Effector memory CD4-positive, alpha-beta T cell (primary cell): ENCODE results near the gene BLOC1S3.

Source experiments
- DNase-seq, 3 donors: peaks; one replicate each; pipeline ENCODE4 v3.0.0-alpha.2; 2020
- H3K27ac ChIP-seq: 2 replicates; pipeline ENCODE4 v1.7.0; 2013; ENCODE audit warnings: mild to moderate bottlenecking, low read length, moderate library complexity; ENCODE audit not compliant: insufficient read depth, poor library complexity, severe bottlenecking
- H3K27me3 ChIP-seq: replicated peaks from 2 replicates; pipeline ENCODE4 v1.7.0; 2013; ENCODE audit warnings: mild to moderate bottlenecking, low read length; ENCODE audit not compliant: insufficient read depth, control insufficient read depth, poor library complexity, severe bottlenecking
- H3K36me3 ChIP-seq: 2 replicates; pipeline ENCODE4 v1.7.0; 2013; ENCODE audit warnings: mild to moderate bottlenecking, low read length, moderate library complexity; ENCODE audit not compliant: control insufficient read depth, insufficient read depth
- H3K4me1 ChIP-seq: 2 replicates; pipeline ENCODE4 v1.7.0; 2013; ENCODE audit warnings: low read length, mild to moderate bottlenecking; ENCODE audit not compliant: control insufficient read depth, insufficient read depth, poor library complexity, severe bottlenecking
- H3K4me3 ChIP-seq: 2 replicates; pipeline ENCODE4 v1.7.0; 2013; ENCODE audit warnings: low read length, low read depth, mild to moderate bottlenecking; ENCODE audit not compliant: insufficient read depth, poor library complexity, severe bottlenecking
- H3K9me3 ChIP-seq: 2 replicates; pipeline ENCODE4 v1.7.0; 2013; ENCODE audit warnings: mild to moderate bottlenecking, low read length, moderate library complexity; ENCODE audit not compliant: control insufficient read depth

Gene BLOC1S3

GRCh38 chr19:45162608-45163143, 15.9 kb upstream of the BLOC1S3 start:
- no peak overlapping the region for H3K27ac ChIP-seq
- H3K4me1 ChIP-seq: peaks cover 21% of the 10 kb centered on the region
- H3K4me3 ChIP-seq: no peak overlapping the region
- no peaks in the 10 kb centered on the region for H3K36me3 ChIP-seq
- no peaks in the 10 kb centered on the region for H3K27me3 ChIP-seq
- H3K9me3 ChIP-seq: no peaks in the 10 kb centered on the region
- no peak for DNase-seq

DNA sequence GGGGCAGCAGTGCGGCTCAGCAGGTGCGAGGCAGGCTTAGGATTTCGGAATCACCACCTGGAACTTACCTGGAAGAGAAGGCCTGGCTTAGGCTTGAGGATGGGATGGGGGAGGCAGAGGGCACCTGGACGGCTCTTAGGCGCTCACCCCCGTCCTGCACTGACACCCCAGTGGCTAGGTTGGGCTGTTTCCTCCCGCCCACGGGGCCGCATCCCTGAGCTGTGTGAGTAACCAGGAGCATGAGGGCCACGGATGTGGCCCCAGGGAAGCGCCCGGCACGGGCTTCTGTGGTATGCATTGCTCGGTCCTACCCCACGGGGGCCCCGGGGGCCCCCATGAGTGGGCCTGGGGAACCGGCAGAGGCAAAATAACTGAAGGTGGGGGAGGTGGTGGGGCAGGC, 15.4 kb upstream of the BLOC1S3 start:
- H3K4me1 ChIP-seq: peaks cover 21% of the 10 kb centered on the region

GRCh38 chr19:45163751-45164460, 14.7 kb upstream of the BLOC1S3 start:
- Histone ChIP-seq H3K9me3 (no peaks in the 10 kb centered on the region), H3K27me3 (no peaks in the 10 kb centered on the region), H3K4me3 (no peak overlapping the region), H3K36me3 (no peaks in the 10 kb centered on the region), H3K4me1 (peaks cover 24% of the 10 kb centered on the region), H3K27ac (peak overlapping the region; percentile 68)
- DNase-seq: no peak

More for the DNA sequence above, 15.4 kb upstream of the BLOC1S3 start:
- DNase-seq: no peak
- Histone ChIP-seq H3K27me3 (no peaks in the 10 kb centered on the region), H3K36me3 (no peaks in the 10 kb centered on the region), H3K9me3 (no peaks in the 10 kb centered on the region), H3K4me3 (no peak overlapping the region), H3K27ac (no peak overlapping the region)

- peak; percentile 44 to 51 (median 47) for DNase-seq
- no peaks in the 10 kb centered on the region for H3K27me3 ChIP-seq
- peak overlapping the region; percentile 68 for H3K27ac ChIP-seq
- H3K4me3 ChIP-seq: peak overlapping the region; percentile 6
- H3K9me3 ChIP-seq: no peaks in the 10 kb centered on the region
- peaks cover 28% of the 10 kb centered on the region for H3K4me1 ChIP-seq
- H3K36me3 ChIP-seq: no peaks in the 10 kb centered on the region
Measured at GRCh38 chr19:45164577-45165335, 13.8 kb upstream of the BLOC1S3 start.

DNA sequence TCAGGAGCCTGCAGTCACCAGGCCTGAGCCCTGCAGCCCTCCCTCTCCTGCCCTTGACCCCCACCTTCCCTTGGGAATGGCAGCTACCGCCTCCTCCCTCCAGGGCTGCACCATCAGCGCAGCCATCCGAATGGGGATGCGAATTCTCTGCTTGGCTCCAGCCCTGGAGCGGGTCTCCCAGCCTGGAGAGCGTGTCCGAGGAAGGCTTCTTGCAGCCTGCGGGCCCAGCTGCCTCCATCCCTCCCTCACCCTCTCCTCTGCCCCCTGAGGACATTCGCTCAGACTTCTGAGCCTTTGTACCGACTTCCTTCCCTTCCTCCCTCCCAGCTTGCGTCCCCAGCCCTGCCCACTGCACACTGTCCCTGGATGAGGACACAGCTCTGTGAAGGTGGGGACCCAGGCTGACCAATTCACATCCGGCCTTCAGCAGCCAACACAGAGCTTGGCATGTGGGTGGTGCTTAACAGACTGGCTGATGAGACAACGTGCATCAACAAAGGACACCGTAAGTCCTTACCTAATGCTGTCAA, 11.8 kb upstream of the BLOC1S3 start:
- peaks cover 45% of the 10 kb centered on the region for H3K4me1 ChIP-seq
- DNase-seq: no peak
- H3K9me3 ChIP-seq: no peaks in the 10 kb centered on the region
- no peak overlapping the region for H3K4me3 ChIP-seq
- no peaks in the 10 kb centered on the region for H3K36me3 ChIP-seq
- no peaks in the 10 kb centered on the region for H3K27me3 ChIP-seq
- no peak overlapping the region for H3K27ac ChIP-seq

DNA sequence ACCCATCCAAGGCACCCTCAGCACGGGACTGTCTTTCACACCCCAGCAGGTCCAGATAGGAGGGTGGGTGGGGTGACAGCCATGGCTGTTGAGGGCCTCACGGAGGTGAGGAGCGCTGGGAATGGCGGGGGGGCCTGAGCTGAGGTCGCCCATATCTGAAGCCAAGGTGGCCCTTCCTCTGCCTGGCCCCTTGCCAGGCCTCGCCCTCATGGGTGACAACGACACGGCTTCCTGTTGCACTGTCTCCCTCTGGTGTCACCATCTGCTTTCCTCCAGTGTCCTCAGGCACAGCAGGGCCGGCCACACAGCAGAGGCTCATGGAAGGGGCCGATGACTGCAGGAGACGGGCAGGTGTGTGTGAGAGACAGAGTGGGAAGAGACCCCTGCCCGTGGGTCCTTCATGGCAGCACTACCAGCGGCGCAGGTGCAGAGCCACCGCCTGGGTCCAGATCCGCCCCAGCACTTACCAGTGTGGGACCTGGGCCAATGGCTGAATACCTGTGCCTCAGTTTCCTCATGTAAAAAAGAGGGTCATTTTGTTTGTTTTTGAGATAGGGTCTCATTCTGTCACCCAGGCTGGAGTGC, 9.7 kb upstream of the BLOC1S3 start:
- no peak for DNase-seq
- Histone ChIP-seq H3K4me3 (no peak overlapping the region), H3K27ac (no peak overlapping the region), H3K4me1 (peaks cover 51% of the 10 kb centered on the region), H3K36me3 (no peaks in the 10 kb centered on the region), H3K27me3 (no peaks in the 10 kb centered on the region), H3K9me3 (no peaks in the 10 kb centered on the region)

DNA sequence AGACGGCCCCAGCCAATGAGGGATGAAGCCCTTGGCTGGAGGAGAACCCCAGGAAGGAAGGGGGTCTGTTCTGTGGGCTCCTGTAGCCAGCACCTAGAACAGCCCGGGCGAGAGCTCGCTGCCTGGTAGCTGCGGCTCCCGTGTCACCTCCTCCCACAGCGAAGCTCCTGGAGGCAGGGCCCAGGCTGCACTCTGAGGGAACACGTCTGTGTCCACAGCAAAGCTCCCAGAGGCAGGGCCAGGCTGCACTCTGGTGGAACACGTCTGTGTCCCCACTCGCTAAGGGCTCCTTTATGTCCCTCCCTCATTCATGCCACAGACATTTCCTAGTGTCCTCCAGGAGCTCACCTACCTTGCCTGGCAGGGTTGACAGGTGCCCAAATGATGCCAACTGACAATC, 9.0 kb upstream of the BLOC1S3 start:
- DNase-seq: no peak
- H3K9me3 ChIP-seq: no peaks in the 10 kb centered on the region
- H3K4me3 ChIP-seq: no peak overlapping the region
- peaks cover 44% of the 10 kb centered on the region for H3K4me1 ChIP-seq
- H3K27ac ChIP-seq: no peak overlapping the region
- no peaks in the 10 kb centered on the region for H3K27me3 ChIP-seq
- no peaks in the 10 kb centered on the region for H3K36me3 ChIP-seq

GRCh38 chr19:45170146-45171106, 8.2 kb upstream of the BLOC1S3 start:
- H3K9me3 ChIP-seq: no peaks in the 10 kb centered on the region
- peak overlapping the region; percentile 8 for H3K4me3 ChIP-seq
- peak overlapping the region; percentile 56 for H3K27ac ChIP-seq
- DNase-seq: no peak
- H3K27me3 ChIP-seq: no peaks in the 10 kb centered on the region
- H3K36me3 ChIP-seq: no peaks in the 10 kb centered on the region
- H3K4me1 ChIP-seq: peaks cover 36% of the 10 kb centered on the region

- Histone ChIP-seq H3K4me3 (peak overlapping the region; percentile 8), H3K36me3 (no peaks in the 10 kb centered on the region), H3K27ac (peak overlapping the region; percentile 56), H3K27me3 (no peaks in the 10 kb centered on the region), H3K4me1 (peaks cover 34% of the 10 kb centered on the region), H3K9me3 (no peaks in the 10 kb centered on the region)
- peak; percentile 39 to 56 (median 42) for DNase-seq
Measured at GRCh38 chr19:45171211-45171623, 7.4 kb upstream of the BLOC1S3 start.
